H1 (cell line): ENCODE data around the gene DUSP23. TPM values are rescaled to one million over a fixed set of nuclear protein-coding genes. Genes with fewer than 3 reads are reported as not detected.

Source experiments
- CTCF ChIA-PET: fragments of 300-600 bp; sonication (Branson Sonifier 250); formaldehyde crosslinking; loops from one replicate; lab custom pipeline; 2021; ENCODE audit not compliant: partially characterized antibody; lab: Charles Lee
- POLR2A ChIA-PET: fragments of 300-600 bp; sonication (Branson Sonifier 250); formaldehyde crosslinking; loops from one replicate; lab custom pipeline; 2021; ENCODE audit warnings: inconsistent platforms; ENCODE audit not compliant: partially characterized antibody; lab: Charles Lee
- DNase-seq, 2 experiments: peaks; one replicate each; pipeline versions ENCODE4 v3.0.0 to v3.0.0-alpha.2; 2010 to 2022; ENCODE audit warnings: low spot score in 2 of 2, low read depth in 1 of 2, mixed read lengths in 1 of 2
- FAIRE-seq: peaks from 2 replicates; lab custom pipeline; 2011; peaks lifted over from hg19 to GRCh38; lab: Jason Lieb, UNC
- H2AFZ ChIP-seq: 2 replicates; pipeline ENCODE4 v1.8.1; 2012; ENCODE audit warnings: low read length, inconsistent platforms
- H2AK5ac ChIP-seq: 2 replicates; pipeline ENCODE4 v1.6.1; 2013; ENCODE audit warnings: low read depth, low read length
- H2BK120ac ChIP-seq: replicated peaks from 2 replicates; pipeline ENCODE3; 2013; ENCODE audit warnings: low read depth, low read length, inconsistent platforms
- H2BK12ac ChIP-seq: 2 replicates; pipeline ENCODE4 v1.6.1; 2013; ENCODE audit warnings: low read depth, low read length
- H2BK15ac ChIP-seq: 2 replicates; pipeline ENCODE4 v1.6.1; 2013; ENCODE audit warnings: low read length
- H2BK20ac ChIP-seq: 2 replicates; pipeline ENCODE4 v1.6.1; 2013; ENCODE audit warnings: low read length
- H2BK5ac ChIP-seq: 2 replicates; pipeline ENCODE4 v1.6.1; 2013; ENCODE audit warnings: low read depth, low read length
- H3K14ac ChIP-seq: 2 replicates; pipeline ENCODE4 v1.6.1; 2013; ENCODE audit warnings: inconsistent platforms; ENCODE audit not compliant: insufficient read length
- H3K18ac ChIP-seq: 2 replicates; pipeline ENCODE4 v1.6.1; 2013; ENCODE audit warnings: low read length; ENCODE audit errors: extremely low read depth
- H3K23ac ChIP-seq: 2 replicates; pipeline ENCODE4 v1.6.1; 2013; ENCODE audit warnings: inconsistent platforms; ENCODE audit not compliant: insufficient read length
- H3K23me2 ChIP-seq: 2 replicates; pipeline ENCODE4 v1.6.1; 2013; ENCODE audit warnings: low read depth, low read length
- H3K27ac ChIP-seq: 2 replicates; pipeline ENCODE4 v1.6.1; 2011; ENCODE audit warnings: low read depth, low read length, inconsistent platforms
- H3K27me3 ChIP-seq, 4 experiments: replicated peaks in 1 of 4; 1 replicate in 1 of 4; 2 replicates in 3 of 4; pipeline versions ENCODE4 v1.6.1 to v1.8.1; 2011 to 2013; ENCODE audit warnings: low read length in 3 of 4, mild to moderate bottlenecking in 3 of 4, inconsistent platforms in 2 of 4, mixed read lengths in 2 of 4, moderate library complexity in 1 of 4; ENCODE audit not compliant: control insufficient read depth in 3 of 4, insufficient read depth in 3 of 4; ENCODE audit errors: extremely low read depth in 1 of 4
- H3K36me3 ChIP-seq, 4 experiments: 2 replicates each; pipeline versions ENCODE4 v1.6.1 to v1.8.1; 2011 to 2013; ENCODE audit warnings: mild to moderate bottlenecking in 4 of 4, low read length in 3 of 4, moderate library complexity in 2 of 4, control low read depth in 1 of 4, inconsistent platforms in 1 of 4; ENCODE audit not compliant: insufficient read depth in 4 of 4, control insufficient read depth in 2 of 4
- H3K4ac ChIP-seq: replicated peaks from 2 replicates; pipeline ENCODE3; 2013; ENCODE audit warnings: low read length, low read depth, mixed read lengths, inconsistent platforms; ENCODE audit not compliant: insufficient read length
- H3K4me1 ChIP-seq, 4 experiments: replicated peaks in 1 of 4; 1 replicate in 1 of 4; 2 replicates in 3 of 4; pipeline versions ENCODE4 v1.6.1 to v1.8.1; 2011 to 2013; ENCODE audit warnings: low read length in 3 of 4, inconsistent platforms in 2 of 4, mixed read lengths in 1 of 4; ENCODE audit not compliant: insufficient read depth in 4 of 4, control insufficient read depth in 3 of 4
- H3K4me2 ChIP-seq, 2 experiments: 2 replicates each; pipeline versions ENCODE4 v1.6.1 to v1.8.1; 2011 to 2013; ENCODE audit warnings: low read depth in 2 of 2, low read length in 2 of 2, control low read depth in 1 of 2, inconsistent platforms in 1 of 2, mild to moderate bottlenecking in 1 of 2; ENCODE audit not compliant: insufficient read depth in 1 of 2
- H3K4me3 ChIP-seq, 4 experiments: fragments of 200-600, 300-600 bp in 1 of 4; sonication (generic), shearing (Covaris generic), sonication (Bioruptor Twin) in 1 of 4; 2 replicates each; pipeline versions ENCODE4 v1.5.1 to v1.8.1; 2011 to 2016; ENCODE audit warnings: low read length in 4 of 4, low read depth in 3 of 4, control low read depth in 2 of 4, inconsistent platforms in 2 of 4, mild to moderate bottlenecking in 2 of 4, mixed read lengths in 1 of 4, moderate library complexity in 1 of 4; ENCODE audit not compliant: insufficient read depth in 2 of 4; ENCODE audit errors: extremely low read depth in 1 of 4
- H3K56ac ChIP-seq: replicated peaks from 2 replicates; pipeline ENCODE3; 2013; ENCODE audit warnings: low read depth, mild to moderate bottlenecking, mixed read lengths, low read length, inconsistent platforms; ENCODE audit not compliant: insufficient read length
- H3K79me1 ChIP-seq: 2 replicates; pipeline ENCODE4 v1.6.1; 2013; ENCODE audit warnings: low read depth, low read length, control low read depth
- H3K79me2 ChIP-seq, 2 experiments: 2 replicates each; pipeline versions ENCODE4 v1.6.1 to v1.8.1; 2012 to 2013; ENCODE audit warnings: low read length in 2 of 2, mild to moderate bottlenecking in 2 of 2, inconsistent platforms in 1 of 2; ENCODE audit not compliant: insufficient read depth in 2 of 2, control insufficient read depth in 1 of 2
- H3K9ac ChIP-seq, 4 experiments: replicated peaks in 1 of 4; 1 replicate in 1 of 4; 2 replicates in 3 of 4; pipeline versions ENCODE4 v1.6.1 to v1.8.1; 2011 to 2013; ENCODE audit warnings: low read depth in 3 of 4, low read length in 3 of 4, control low read depth in 2 of 4, mild to moderate bottlenecking in 2 of 4, moderate library complexity in 2 of 4, inconsistent platforms in 1 of 4; ENCODE audit errors: extremely low read depth in 1 of 4
- H3K9me3 ChIP-seq, 2 experiments: 2 replicates each; pipeline versions ENCODE4 v1.6.1 to v1.8.1; 2012 to 2013; ENCODE audit warnings: mild to moderate bottlenecking in 2 of 2, moderate library complexity in 2 of 2, control low read depth in 1 of 2, inconsistent platforms in 1 of 2, low read depth in 1 of 2, low read length in 1 of 2, mixed read lengths in 1 of 2; ENCODE audit not compliant: insufficient read depth in 2 of 2
- H4K20me1 ChIP-seq, 2 experiments: replicated peaks in 1 of 2; 2 replicates each; pipeline versions ENCODE3 to v1.8.1; 2011 to 2013; ENCODE audit warnings: inconsistent platforms in 2 of 2, low read length in 2 of 2, mild to moderate bottlenecking in 1 of 2; ENCODE audit not compliant: insufficient read depth in 2 of 2, control insufficient read depth in 1 of 2
- H4K5ac ChIP-seq: 2 replicates; pipeline ENCODE4 v1.6.1; 2013; ENCODE audit warnings: low read length, low read depth, mixed read lengths, inconsistent platforms; ENCODE audit not compliant: insufficient read length
- H4K8ac ChIP-seq: 2 replicates; pipeline ENCODE4 v1.8.0; 2013; ENCODE audit warnings: mild to moderate bottlenecking, moderate library complexity, low read length, inconsistent platforms; ENCODE audit not compliant: insufficient read depth; ENCODE audit errors: extremely low read depth
- H4K91ac ChIP-seq: replicated peaks from 2 replicates; pipeline ENCODE3; 2013; ENCODE audit warnings: low read length, mixed read lengths, inconsistent platforms; ENCODE audit not compliant: insufficient read length
- CHD1 ChIP-seq: IDR thresholded peaks from 2 replicates; pipeline ENCODE4 v1.6.1; 2012; ENCODE audit warnings: low read depth, low read length, improper control_type of control experiment
- JUN ChIP-seq: IDR thresholded peaks from 2 replicates; pipeline ENCODE4 v1.6.1; 2011; ENCODE audit warnings: low read depth, mild to moderate bottlenecking, improper control_type of control experiment, low read length
- KDM1A ChIP-seq: fragments of 200-600, 300-600 bp; sonication (generic); IDR thresholded peaks from 2 replicates; pipeline ENCODE4 v1.7.1; 2016; ENCODE audit warnings: mild to moderate bottlenecking, low read length, borderline replicate concordance
- MAFK ChIP-seq: IDR thresholded peaks from 2 replicates; pipeline ENCODE4 v1.6.1; 2012; ENCODE audit warnings: low read depth, mild to moderate bottlenecking, improper control_type of control experiment, low read length
- SIN3A ChIP-seq, 2 experiments: IDR thresholded peaks in 1 of 2; conservative IDR thresholded peaks in 1 of 2; 2 replicates each; pipeline ENCODE4 v1.6.1; 2011 to 2012; ENCODE audit warnings: low read length in 2 of 2, improper control_type of control experiment in 1 of 2, low read depth in 1 of 2, mild to moderate bottlenecking in 1 of 2
- TEAD4 ChIP-seq: IDR thresholded peaks from 2 replicates; pipeline ENCODE4 v1.6.1; 2012; ENCODE audit warnings: low read depth, low read length, inconsistent platforms, mixed read lengths
- WGBS, 2 experiments: shearing (Covaris generic) in 1 of 2; methylation state at CpG; one replicate each; pipeline versions ENCODE4 v1.1.6 to v1.1.7; 2013 to 2015; ENCODE audit warnings: low lambda C conversion rate in 2 of 2, mixed read lengths in 2 of 2, inconsistent platforms in 1 of 2, low coverage in 1 of 2, missing lambda C conversion rate in 1 of 2; ENCODE audit not compliant: insufficient replicate concordance in 2 of 2, insufficient coverage in 1 of 2, insufficient read length in 1 of 2; ENCODE audit errors: extremely low coverage in 1 of 2, missing lambda C conversion rate in 1 of 2; 5-methylcytosine and 5-hydroxymethylcytosine counted together
- long read RNA-seq, 2 experiments: library from RNA in 1 of 2; library from capped mRNA in 1 of 2; stranded (forward); transcript quantifications; one replicate each; pipeline ENCODE4 v2.0.0, GENCODE V29; 2021; ENCODE audit warnings: inconsistent platforms in 1 of 2
- polyA minus RNA-seq, 3 experiments: library from RNA; depleted of rRNA, polyadenylated mRNA; stranded (reverse); fragments of >200 nt; gene quantifications; 1 replicate in 2 of 3; 2 replicates in 1 of 3; pipeline ENCODE4 v1.2.3, GENCODE V29; 2011
- polyA plus RNA-seq, 7 experiments: library from polyadenylated mRNA; depleted of rRNA in 3 of 7; stranded (reverse) in 5 of 7; unstranded in 2 of 7; fragments of >200 nt in 5 of 7; fragments of 200-250 nt in 2 of 7; gene quantifications; 1 replicate in 5 of 7; 2 replicates in 1 of 7; 4 replicates in 1 of 7; pipeline versions ENCODE4 v1.2.1 to v1.2.3, GENCODE V29; 2011 to 2013; ENCODE audit warnings: missing spikeins in 2 of 7, mixed read lengths in 2 of 7
- total RNA-seq: library from RNA; stranded (reverse); fragmentation: NEBNext Ultra II Directional; extraction: Animal tissue kit (Norgen Biotek cat#: 25700); gene quantifications from 2 replicates; pipeline ENCODE4 v1.2.1, GENCODE V29; 2021

Gene DUSP23
- 45.8 and 48.3 TPM in 2 replicates for total RNA-seq
- polyA plus RNA-seq (2011; rRNA removed), result 80.1 and 122 TPM in 2 replicates
- polyA plus RNA-seq (2011; cell fraction: cytosol; rRNA removed), result 74.0 TPM
- 50.5 TPM for polyA plus RNA-seq (2011; cell fraction: nucleus; rRNA removed)
- polyA plus RNA-seq (2012, experiment 1 of 2), result 35.5 to 56.2 TPM (median 48.5 TPM) in 4 replicates
- polyA plus RNA-seq (2012, experiment 2 of 2), result 65.5 TPM
- 64.0 TPM for polyA plus RNA-seq (2013, experiment 1 of 2)
- 71.6 TPM for polyA plus RNA-seq (2013, experiment 2 of 2)
- 6.6 and 11.1 TPM in 2 replicates for polyA minus RNA-seq (2011; rRNA and poly(A)+ RNA removed)
- 15.3 TPM for polyA minus RNA-seq (2011; cell fraction: cytosol; rRNA and poly(A)+ RNA removed)
- 15.0 TPM for polyA minus RNA-seq (2011; cell fraction: nucleus; rRNA and poly(A)+ RNA removed)
- long read RNA-seq, experiment 1, transcript DUSP23-201 (2 exons, 756 nt), result major isoform, 36 of 41 reads
- long read RNA-seq, experiment 1, partial matches to known transcripts, result 0 of 41 reads
- long read RNA-seq, experiment 1, other reads (novel, unspliced or antisense), result 0 of 41 reads
- long read RNA-seq, experiment 2, result 0 reads

DNA sequence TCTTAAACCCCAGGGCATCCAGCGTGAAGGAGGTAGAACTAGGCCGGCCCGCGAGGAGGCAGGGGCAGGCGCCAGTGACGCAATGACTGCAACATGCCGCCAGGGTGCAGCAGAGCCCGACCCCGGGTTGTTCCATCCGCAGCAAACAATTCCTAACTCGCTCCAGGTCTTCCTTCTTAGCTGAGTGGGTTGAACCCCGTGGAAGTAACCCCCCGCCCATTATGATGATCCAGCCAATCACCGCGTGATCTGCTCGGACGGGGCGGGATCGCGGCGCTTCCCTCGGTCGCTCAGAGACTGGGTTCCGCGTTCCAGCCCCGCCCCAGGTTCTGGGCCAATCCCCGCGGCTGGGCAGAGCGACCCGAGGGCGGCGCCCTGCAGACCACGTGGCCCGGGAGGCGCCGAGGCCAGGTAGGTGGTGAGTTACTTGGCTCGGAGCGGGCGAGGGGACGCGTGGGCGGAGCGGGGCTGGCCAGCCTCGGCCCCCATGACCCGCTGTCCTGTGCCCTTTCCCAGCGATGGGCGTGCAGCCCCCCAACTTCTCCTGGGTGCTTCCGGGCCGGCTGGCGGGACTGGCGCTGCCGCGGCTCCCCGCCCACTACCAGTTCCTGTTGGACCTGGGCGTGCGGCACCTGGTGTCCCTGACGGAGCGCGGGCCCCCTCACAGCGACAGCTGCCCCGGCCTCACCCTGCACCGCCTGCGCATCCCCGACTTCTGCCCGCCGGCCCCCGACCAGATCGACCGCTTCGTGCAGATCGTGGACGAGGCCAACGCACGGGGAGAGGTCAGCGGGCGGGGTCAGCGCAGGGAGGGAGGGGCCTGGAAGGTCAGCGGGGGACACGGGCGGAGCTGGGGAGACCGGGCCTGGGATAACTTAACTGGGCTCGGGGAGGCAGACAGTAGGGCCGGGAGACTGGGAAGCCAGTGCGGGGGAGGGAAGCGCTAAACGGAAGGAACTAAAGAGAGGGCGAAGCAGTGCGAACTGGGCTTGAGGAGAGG is at the start of gene DUSP23:
DUSP23 (plus strand) TSS at position 380 of the 1,000 bp plus-strand sequence; CDS start at position 519, 139 bp downstream.
- Histone ChIP-seq H3K79me2 (no peaks in the 10 kb centered on the region), H3K36me3 (no peaks in the 10 kb centered on the region; a peak in 1 of 8 replicates), H4K5ac (no peak within 1 kb of the TSS), H3K18ac (peak within 1 kb of the TSS; percentile 49; the same call in 1 of the 2 replicates), H3K23me2 (peaks cover 5% of the 10 kb centered on the region; the same call in 1 of the 2 replicates), H4K20me1 (peaks cover 0 to 3% of the 10 kb centered on the region in 2 experiments), H3K14ac (peak within 1 kb of the TSS; percentile 27), H2AFZ (no peak within 1 kb of the TSS; the same call in 1 of the 2 replicates), H2BK20ac (no peak within 1 kb of the TSS), H4K8ac (peak within 1 kb of the TSS; percentile 63; the same call in 1 of the 2 replicates), H3K79me1 (no peaks in the 10 kb centered on the region), H3K4ac (no peak within 1 kb of the TSS), H2BK120ac (no peak within 1 kb of the TSS), H3K27ac (0 out of 2 replicates have a peak within 1 kb of the TSS, but pooled peaks have one; percentile 48), H3K27me3 (peaks cover 0 to 2% (median 0%) of the 10 kb centered on the region in 4 experiments; a peak in 1 of 7 replicates), H3K23ac (no peak within 1 kb of the TSS), H3K4me2 (peak within 1 kb of the TSS; percentile 72 to 92), H2AK5ac (no peak within 1 kb of the TSS), H3K9me3 (no peaks in the 10 kb centered on the region), H2BK12ac (peak within 1 kb of the TSS; percentile 21; the same call in 1 of the 2 replicates), H3K56ac (no peak within 1 kb of the TSS), H3K4me3 (peak within 1 kb of the TSS; percentile 47 to 80 (median 61)), H3K9ac (peak within 1 kb of the TSS in 2 of 4 experiments; percentile 7 to 56; a peak in 3 of 7 replicates), H3K4me1 (peaks cover 2 to 13% (median 9%) of the 10 kb centered on the region in 4 experiments; a peak in 4 of 7 replicates), H4K91ac (no peak within 1 kb of the TSS), H2BK5ac (peak within 1 kb of the TSS; percentile 72; the same call in 1 of the 2 replicates), H2BK15ac (no peak within 1 kb of the TSS)
- DNase-seq, result peak; percentile 96
- POLR2A ChIA-PET, result interaction anchor here (1.0 to 1.3 kb wide), 4 partner anchors 9 to 165 kb away, joined by 3 to 4 read pairs (median 4); partner anchors contain the start of gene IGSF9
- CTCF ChIA-PET, result interaction anchor here (0.6 to 4.4 kb wide), 19 partner anchors 9 to 651 kb away, joined by 3 to 39 read pairs (median 4); no protein-coding TSS in a partner anchor
- WGBS, 2 experiments, result 3% methylated on average over 60 of the region's 88 CpGs; no CpG with 5 or more reads in 1 of the 2 experiments
- peak; percentile 97 for FAIRE-seq
- TF ChIP-seq MAFK (no peak), SIN3A (conservative IDR thresholded peaks at IDR 0.05 in 1 of 2, IDR thresholded peaks at IDR 0.05 in 1 of 2; ENCODE audit: low read depth in 1 of 2, low read length in 2 of 2) (peak; percentile 51 to 67; a peak in 2 of 4 replicates), KDM1A (no peak), CHD1 (no peak), JUN (no peak), TEAD4 (peak; percentile 30; the same call in 1 of the 2 replicates)
